Measurements from ENCODE around the gene ADGRG1. TPM values are rescaled to one million over a fixed set of nuclear protein-coding genes. Genes with fewer than 3 reads are reported as not detected.
A peak's percentile ranks its signal among the peaks of the same experiment; 100 is the strongest.

ADGRG1 gene
- polyA plus RNA-seq, 1 donor = 102 TPM

- H3K4me1 ChIP-seq (ENCODE audit: control insufficient read depth, insufficient read depth, low read length) = peaks cover 42% of the 10 kb centered on the region
- H3K27ac ChIP-seq (ENCODE audit: low read length) = peak overlapping the region; percentile 92
- no CpG with 5 or more reads among the region's 4 CpGs for WGBS (ENCODE audit: insufficient coverage, low lambda C conversion rate)
- DNase-seq = no peak
- H3K36me3 ChIP-seq (ENCODE audit: control insufficient read depth, insufficient read depth, low read length) = no peaks in the 10 kb centered on the region
- H3K27me3 ChIP-seq (ENCODE audit: control insufficient read depth, insufficient read depth, low read length) = no peaks in the 10 kb centered on the region
- H3K9me3 ChIP-seq (ENCODE audit: control insufficient read depth, low read depth, low read length) = no peaks in the 10 kb centered on the region
- peak overlapping the region; percentile 18 for H3K4me3 ChIP-seq (ENCODE audit: low read length)
These were observed 22.1 kb upstream of the ADGRG1 start for GRCh38 chr16:57606147-57606846.

- no peaks in the 10 kb centered on the region for H3K27me3 ChIP-seq (ENCODE audit: control insufficient read depth, insufficient read depth, low read length)
- peaks cover 42% of the 10 kb centered on the region for H3K4me1 ChIP-seq (ENCODE audit: control insufficient read depth, insufficient read depth, low read length)
- peak overlapping the region; percentile 1 for H3K4me3 ChIP-seq (ENCODE audit: low read length)
- peak; percentile 79 to 89 for DNase-seq
- no peaks in the 10 kb centered on the region for H3K36me3 ChIP-seq (ENCODE audit: control insufficient read depth, insufficient read depth, low read length)
- H3K9me3 ChIP-seq (ENCODE audit: control insufficient read depth, low read depth, low read length) = no peaks in the 10 kb centered on the region
- H3K27ac ChIP-seq (ENCODE audit: low read length) = peak overlapping the region; percentile 92
- no CpG with 5 or more reads among the region's 11 CpGs for WGBS (ENCODE audit: insufficient coverage, low lambda C conversion rate)
These were observed 21.5 kb upstream of the ADGRG1 start for GRCh38 chr16:57606847-57607501.

- Histone ChIP-seq H3K36me3 (ENCODE audit: control insufficient read depth, insufficient read depth, low read length) (no peaks in the 10 kb centered on the region), H3K27ac (ENCODE audit: low read length) (peak overlapping the region; percentile 92), H3K4me3 (ENCODE audit: low read length) (no peak overlapping the region), H3K27me3 (ENCODE audit: control insufficient read depth, insufficient read depth, low read length) (no peaks in the 10 kb centered on the region), H3K9me3 (ENCODE audit: control insufficient read depth, low read depth, low read length) (no peaks in the 10 kb centered on the region), H3K4me1 (ENCODE audit: control insufficient read depth, insufficient read depth, low read length) (peaks cover 42% of the 10 kb centered on the region)
- DNase-seq = peak in 1 of 2 donors; percentile 42
- WGBS (ENCODE audit: insufficient coverage, low lambda C conversion rate) = no CpG with 5 or more reads among the region's 10 CpGs
These were observed 20.6 kb upstream of the ADGRG1 start for GRCh38 chr16:57607676-57608461.

- Histone ChIP-seq H3K4me1 (ENCODE audit: control insufficient read depth, insufficient read depth, low read length) (peaks cover 42% of the 10 kb centered on the region), H3K27me3 (ENCODE audit: control insufficient read depth, insufficient read depth, low read length) (no peaks in the 10 kb centered on the region), H3K9me3 (ENCODE audit: control insufficient read depth, low read depth, low read length) (no peaks in the 10 kb centered on the region), H3K36me3 (ENCODE audit: control insufficient read depth, insufficient read depth, low read length) (no peaks in the 10 kb centered on the region), H3K4me3 (ENCODE audit: low read length) (no peak overlapping the region), H3K27ac (ENCODE audit: low read length) (no peak overlapping the region)
- no peak for DNase-seq
- WGBS (ENCODE audit: insufficient coverage, low lambda C conversion rate) = 40% methylated on average over 1 of the region's 8 CpGs
These were observed 19.8 kb upstream of the ADGRG1 start for GRCh38 chr16:57608462-57609113.

GRCh38 chr16:57609541-57610401 is 18.7 kb upstream of the ADGRG1 start:
- Histone ChIP-seq H3K36me3 (ENCODE audit: control insufficient read depth, insufficient read depth, low read length) (no peaks in the 10 kb centered on the region), H3K4me3 (ENCODE audit: low read length) (no peak overlapping the region), H3K4me1 (ENCODE audit: control insufficient read depth, insufficient read depth, low read length) (peaks cover 42% of the 10 kb centered on the region), H3K27me3 (ENCODE audit: control insufficient read depth, insufficient read depth, low read length) (no peaks in the 10 kb centered on the region), H3K9me3 (ENCODE audit: control insufficient read depth, low read depth, low read length) (no peaks in the 10 kb centered on the region), H3K27ac (ENCODE audit: low read length) (no peak overlapping the region)
- WGBS (ENCODE audit: insufficient coverage, low lambda C conversion rate) = no CpG with 5 or more reads among the region's 12 CpGs
- DNase-seq = peak in 1 of 2 donors; percentile 42

GRCh38 chr16:57610611-57611010 is 17.8 kb upstream of the ADGRG1 start:
- H3K4me3 ChIP-seq (ENCODE audit: low read length) = no peak overlapping the region
- no peak overlapping the region for H3K27ac ChIP-seq (ENCODE audit: low read length)

GRCh38 chr16:57611181-57611580 is 17.2 kb upstream of the ADGRG1 start:
- no peaks in the 10 kb centered on the region for H3K27me3 ChIP-seq (ENCODE audit: control insufficient read depth, insufficient read depth, low read length)
- no peaks in the 10 kb centered on the region for H3K9me3 ChIP-seq (ENCODE audit: control insufficient read depth, low read depth, low read length)
- no CpG with 5 or more reads among the region's 3 CpGs for WGBS (ENCODE audit: insufficient coverage, low lambda C conversion rate)
- DNase-seq = peak in 1 of 2 donors; percentile 44
- no peaks in the 10 kb centered on the region for H3K36me3 ChIP-seq (ENCODE audit: control insufficient read depth, insufficient read depth, low read length)
- peaks cover 34% of the 10 kb centered on the region for H3K4me1 ChIP-seq (ENCODE audit: control insufficient read depth, insufficient read depth, low read length)
- no peak overlapping the region for H3K27ac ChIP-seq (ENCODE audit: low read length)
- H3K4me3 ChIP-seq (ENCODE audit: low read length) = no peak overlapping the region

More at GRCh38 chr16:57610611-57611010, 17.8 kb upstream of the ADGRG1 start:
- Histone ChIP-seq H3K9me3 (ENCODE audit: control insufficient read depth, low read depth, low read length) (no peaks in the 10 kb centered on the region), H3K36me3 (ENCODE audit: control insufficient read depth, insufficient read depth, low read length) (no peaks in the 10 kb centered on the region), H3K27me3 (ENCODE audit: control insufficient read depth, insufficient read depth, low read length) (no peaks in the 10 kb centered on the region), H3K4me1 (ENCODE audit: control insufficient read depth, insufficient read depth, low read length) (peaks cover 40% of the 10 kb centered on the region)
- DNase-seq = no peak
- 100% methylated on average over 1 of the region's 4 CpGs for WGBS (ENCODE audit: insufficient coverage, low lambda C conversion rate)

GRCh38 chr16:57611706-57612105 is 16.7 kb upstream of the ADGRG1 start:
- H3K27ac ChIP-seq (ENCODE audit: low read length) = no peak overlapping the region
- H3K9me3 ChIP-seq (ENCODE audit: control insufficient read depth, low read depth, low read length) = no peaks in the 10 kb centered on the region
- no CpG with 5 or more reads among the region's 4 CpGs for WGBS (ENCODE audit: insufficient coverage, low lambda C conversion rate)
- H3K4me1 ChIP-seq (ENCODE audit: control insufficient read depth, insufficient read depth, low read length) = peaks cover 29% of the 10 kb centered on the region
- no peaks in the 10 kb centered on the region for H3K36me3 ChIP-seq (ENCODE audit: control insufficient read depth, insufficient read depth, low read length)
- no peak overlapping the region for H3K4me3 ChIP-seq (ENCODE audit: low read length)
- H3K27me3 ChIP-seq (ENCODE audit: control insufficient read depth, insufficient read depth, low read length) = no peaks in the 10 kb centered on the region
- DNase-seq = no peak

- no peaks in the 10 kb centered on the region for H3K36me3 ChIP-seq (ENCODE audit: control insufficient read depth, insufficient read depth, low read length)
- no peaks in the 10 kb centered on the region for H3K27me3 ChIP-seq (ENCODE audit: control insufficient read depth, insufficient read depth, low read length)
- H3K27ac ChIP-seq (ENCODE audit: low read length) = no peak overlapping the region
- H3K4me3 ChIP-seq (ENCODE audit: low read length) = no peak overlapping the region
- WGBS (ENCODE audit: insufficient coverage, low lambda C conversion rate) = no CpG with 5 or more reads among the region's 8 CpGs
- peaks cover 22% of the 10 kb centered on the region for H3K4me1 ChIP-seq (ENCODE audit: control insufficient read depth, insufficient read depth, low read length)
- DNase-seq = no peak
- H3K9me3 ChIP-seq (ENCODE audit: control insufficient read depth, low read depth, low read length) = no peaks in the 10 kb centered on the region
These were observed 15.9 kb upstream of the ADGRG1 start for GRCh38 chr16:57612494-57612893.

Data from large intestine (tissue), 3 donors.